Stimulated activated CD8-positive, alpha-beta memory T cell treated with anti-CD3 and anti-CD28 coated beads, Interleukin-4, amount 100 ng/mL, for 24 hours (primary cell): ENCODE data around the gene UBALD1.

Experiments
- DNase-seq: peaks from one replicate; pipeline ENCODE4 v3.0.0-alpha.2; 2020; ENCODE audit warnings: low read depth

The UBALD1 gene

GRCh38 chr16:4646773-4647643 is 32.3 kb upstream of the UBALD1 start:
- no peak for DNase-seq

GRCh38 chr16:4641895-4642294 is 27.2 kb upstream of the UBALD1 start:
- DNase-seq = no peak

- no peak for DNase-seq
Measured at GRCh38 chr16:4641306-4641687, 26.6 kb upstream of the UBALD1 start.

GRCh38 chr16:4640572-4641305 is 26.1 kb upstream of the UBALD1 start:
- no peak for DNase-seq

GRCh38 chr16:4639899-4640509 is 25.3 kb upstream of the UBALD1 start:
- DNase-seq = no peak

- no peak for DNase-seq
Measured at GRCh38 chr16:4637501-4638166, 22.9 kb upstream of the UBALD1 start.

- DNase-seq = no peak
Measured at GRCh38 chr16:4636196-4636595, 21.5 kb upstream of the UBALD1 start.

GRCh38 chr16:4634768-4635167 is 20.1 kb upstream of the UBALD1 start:
- no peak for DNase-seq

GRCh38 chr16:4633910-4634635 is 19.4 kb upstream of the UBALD1 start:
- DNase-seq = no peak

GRCh38 chr16:4631444-4631843 is 16.8 kb upstream of the UBALD1 start:
- DNase-seq = no peak

GRCh38 chr16:4628283-4628682 is 13.6 kb upstream of the UBALD1 start:
- no peak for DNase-seq

GRCh38 chr16:4626396-4626795 is 11.7 kb upstream of the UBALD1 start:
- no peak for DNase-seq

- DNase-seq = no peak
Measured at GRCh38 chr16:4625560-4626159, 11.0 kb upstream of the UBALD1 start.

- peak; percentile 68 for DNase-seq
Measured at GRCh38 chr16:4624827-4625559, 10.3 kb upstream of the UBALD1 start.

GRCh38 chr16:4624015-4624826 is 9.5 kb upstream of the UBALD1 start, which contains the start of gene MGRN1:
Gene MGRN1, plus strand, starts transcription at chr16:4624826. Its CDS starts 135 bp downstream, at chr16:4624961.
- DNase-seq = peak; percentile 86

GRCh38 chr16:4623593-4623992 is 8.9 kb upstream of the UBALD1 start:
- DNase-seq = no peak

GRCh38 chr16:4618645-4619418 is 4.1 kb upstream of the UBALD1 start:
- DNase-seq = no peak

GRCh38 chr16:4617880-4618279 is 3.2 kb upstream of the UBALD1 start:
- no peak for DNase-seq
